HepG2 (cell line): Measurements from ENCODE around the gene ANKRD11. TPM values are rescaled to one million over a fixed set of nuclear protein-coding genes. Genes with fewer than 3 reads are reported as not detected.

Source experiments
- CENPX ChIP-seq: sonication (generic); formaldehyde crosslinking; IDR thresholded peaks from 2 replicates; pipeline ENCODE4 v1.9.0; 2021; ENCODE audit warnings: mild to moderate bottlenecking, missing genetic modification reagents, moderate library complexity
- CREM ChIP-seq, 2 experiments: sonication (generic) in 1 of 2; formaldehyde crosslinking in 1 of 2; IDR thresholded peaks; 2 replicates each; pipeline versions ENCODE4 v1.4.0 to v1.6.1; 2016 to 2020; ENCODE audit warnings: antibody characterized with exemption in 1 of 2, mild to moderate bottlenecking in 1 of 2, missing genetic modification reagents in 1 of 2
- FIP1L1 ChIP-seq: fragments of 200-400 bp; formaldehyde crosslinking; IDR thresholded peaks from 2 replicates; pipeline ENCODE4 v1.6.1; 2018; ENCODE audit warnings: low read depth, mild to moderate bottlenecking, low read length, moderate library complexity, borderline replicate concordance; ENCODE audit not compliant: insufficient read depth
- HMG20B ChIP-seq: conservative IDR thresholded peaks from 2 replicates; pipeline ENCODE4 v1.6.1; 2016; ENCODE audit warnings: missing genetic modification reagents, missing compliant biosample characterization
- IKZF4 ChIP-seq: sonication (generic); formaldehyde crosslinking; IDR thresholded peaks from 2 replicates; pipeline ENCODE4 v1.5.1; 2020; ENCODE audit warnings: borderline replicate concordance, mild to moderate bottlenecking, low read depth, missing genetic modification reagents; ENCODE audit errors: not compliant biosample characterization
- MAZ ChIP-seq, 2 experiments: sonication (generic) in 1 of 2; formaldehyde crosslinking in 1 of 2; IDR thresholded peaks; 2 replicates each; pipeline versions ENCODE4 v1.5.0 to v1.6.1; 2012 to 2020; ENCODE audit warnings: low read depth in 2 of 2, mild to moderate bottlenecking in 2 of 2, borderline replicate concordance in 1 of 2, improper control_type of control experiment in 1 of 2, low read length in 1 of 2, missing genetic modification reagents in 1 of 2, moderate library complexity in 1 of 2
- NR2C2 ChIP-seq: sonication (generic); formaldehyde crosslinking; IDR thresholded peaks from 2 replicates; pipeline ENCODE4 v1.4.0; 2020; ENCODE audit warnings: missing genetic modification reagents, mild to moderate bottlenecking, moderate library complexity, borderline replicate concordance
- POGZ ChIP-seq: sonication (generic); formaldehyde crosslinking; IDR thresholded peaks from 2 replicates; pipeline ENCODE4 v1.4.0; 2020; ENCODE audit warnings: mild to moderate bottlenecking, missing genetic modification reagents
- PPARG ChIP-seq: conservative IDR thresholded peaks from 2 replicates; pipeline ENCODE4 v1.6.1; 2016; ENCODE audit warnings: missing biosample characterization, missing genetic modification reagents
- SP1 ChIP-seq, 2 experiments: fragments of 450-650 bp in 1 of 2; sonication (generic) in 1 of 2; formaldehyde crosslinking in 1 of 2; IDR thresholded peaks; 2 replicates each; pipeline versions ENCODE4 v1.4.0 to v1.6.1; 2016 to 2020; ENCODE audit warnings: missing genetic modification reagents in 1 of 2
- SP4 ChIP-seq: sonication (generic); formaldehyde crosslinking; IDR thresholded peaks from 2 replicates; pipeline ENCODE4 v1.8.1; 2023; ENCODE audit warnings: mild to moderate bottlenecking, missing genetic modification reagents
- SYNCRIP ChIP-seq: fragments of 200-400 bp; formaldehyde crosslinking; IDR thresholded peaks from 2 replicates; pipeline ENCODE4 v1.6.1; 2018; ENCODE audit warnings: mild to moderate bottlenecking, low read depth, low read length; ENCODE audit not compliant: insufficient read depth
- TCF12 ChIP-seq, 2 experiments: fragments of 450-650 bp in 1 of 2; sonication (generic) in 1 of 2; formaldehyde crosslinking in 1 of 2; IDR thresholded peaks; 2 replicates each; pipeline versions ENCODE4 v1.6.1 to v1.8.0; 2017 to 2022; ENCODE audit warnings: antibody characterized with exemption in 1 of 2, mild to moderate bottlenecking in 1 of 2, missing genetic modification reagents in 1 of 2, moderate library complexity in 1 of 2
- YEATS2 ChIP-seq: sonication (generic); formaldehyde crosslinking; IDR thresholded peaks from 2 replicates; pipeline ENCODE4 v1.4.0; 2020; ENCODE audit warnings: missing genetic modification reagents, borderline replicate concordance
- ZNF335 ChIP-seq: sonication (generic); formaldehyde crosslinking; IDR thresholded peaks from 2 replicates; pipeline ENCODE4 v1.4.0; 2020; ENCODE audit warnings: missing genetic modification reagents
- ZNF484 ChIP-seq: sonication (generic); formaldehyde crosslinking; IDR thresholded peaks from 2 replicates; pipeline ENCODE4 v1.5.1; 2020; ENCODE audit warnings: mild to moderate bottlenecking, low read depth, missing genetic modification reagents, borderline replicate concordance
- ZNF703 ChIP-seq: sonication (generic); formaldehyde crosslinking; IDR thresholded peaks from 2 replicates; pipeline ENCODE4 v1.5.1; 2020; ENCODE audit warnings: missing genetic modification reagents, mild to moderate bottlenecking, moderate library complexity, borderline replicate concordance
- ZNF724P ChIP-seq: sonication (generic); formaldehyde crosslinking; IDR thresholded peaks from 2 replicates; pipeline ENCODE4 v1.8.0; 2022; ENCODE audit warnings: missing genetic modification reagents, borderline replicate concordance
- ZNF839 ChIP-seq: sonication (generic); formaldehyde crosslinking; IDR thresholded peaks from 2 replicates; pipeline ENCODE4 v1.4.0; 2020; ENCODE audit warnings: missing genetic modification reagents, mild to moderate bottlenecking, borderline replicate concordance
- polyA plus RNA-seq, 8 experiments: library from polyadenylated mRNA; depleted of rRNA in 3 of 8; stranded (reverse) in 7 of 8; unstranded in 1 of 8; fragments of >200 nt; fragmentation: Illumina TruSeq in 4 of 8; extraction: Trizol in 4 of 8; gene quantifications; 2 replicates each; pipeline versions ENCODE4 v1.2.1 to v1.2.3, GENCODE V29; 2011 to 2016; ENCODE audit warnings: low read depth in 4 of 8, missing spikeins in 1 of 8, mixed read lengths in 1 of 8; ENCODE audit not compliant: insufficient read depth in 1 of 8
- total RNA-seq, 5 experiments: library from RNA; depleted of rRNA; stranded (reverse); fragments of >200 nt; fragmentation: Illumina TruSeq; extraction: Trizol; gene quantifications; 2 replicates each; pipeline ENCODE4 v1.2.3, GENCODE V29; 2016; ENCODE audit warnings: low read depth in 1 of 5
- TF ChIP-seq, protein P1 (sequence below): sonication (generic); formaldehyde crosslinking; IDR thresholded peaks from 2 replicates; pipeline ENCODE4 v1.4.0; 2020; ENCODE audit warnings: mild to moderate bottlenecking, missing genetic modification reagents
- TF ChIP-seq, protein P2 (sequence below): sonication (generic); formaldehyde crosslinking; IDR thresholded peaks from 2 replicates; pipeline ENCODE4 v1.8.1; 2023; ENCODE audit warnings: missing genetic modification reagents, mild to moderate bottlenecking, borderline replicate concordance
- TF ChIP-seq, protein P3 (sequence below): sonication (generic); formaldehyde crosslinking; IDR thresholded peaks from 2 replicates; pipeline ENCODE4 v1.4.0; 2020; ENCODE audit warnings: mild to moderate bottlenecking, missing genetic modification reagents
- TF ChIP-seq, protein P4 (sequence below): sonication (generic); formaldehyde crosslinking; IDR thresholded peaks from 2 replicates; pipeline ENCODE4 v1.9.0; 2021; ENCODE audit warnings: missing genetic modification reagents, mild to moderate bottlenecking, borderline replicate concordance

The ANKRD11 gene
- total and polyA plus RNA-seq, 2 of the 13 experiments (the other 11 are each of a cell fraction or from before 2014, with no cell fraction given) = 21.4 to 38.4 TPM

DNA sequence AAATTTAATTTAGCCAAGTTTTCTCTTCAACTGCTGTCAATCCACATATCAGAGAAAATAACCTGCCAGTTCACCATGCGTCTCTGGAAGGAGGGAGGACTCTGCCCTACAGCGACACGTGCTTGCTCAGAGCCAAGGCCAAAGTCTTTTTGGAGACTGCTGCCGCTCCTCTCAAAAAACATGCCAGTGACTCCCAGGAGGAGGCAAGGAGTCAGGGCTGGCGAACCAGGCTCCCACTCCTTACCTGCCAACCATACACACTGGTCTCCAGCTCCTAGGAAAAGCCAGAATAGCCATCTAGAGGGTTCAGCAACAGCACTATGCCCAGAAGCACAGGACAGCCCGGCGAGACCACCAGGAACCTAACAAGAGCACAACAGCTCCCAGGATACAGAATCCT lies 73.0 kb downstream of the ANKRD11 start (continued):
- TF ChIP-seq, protein P1, sequence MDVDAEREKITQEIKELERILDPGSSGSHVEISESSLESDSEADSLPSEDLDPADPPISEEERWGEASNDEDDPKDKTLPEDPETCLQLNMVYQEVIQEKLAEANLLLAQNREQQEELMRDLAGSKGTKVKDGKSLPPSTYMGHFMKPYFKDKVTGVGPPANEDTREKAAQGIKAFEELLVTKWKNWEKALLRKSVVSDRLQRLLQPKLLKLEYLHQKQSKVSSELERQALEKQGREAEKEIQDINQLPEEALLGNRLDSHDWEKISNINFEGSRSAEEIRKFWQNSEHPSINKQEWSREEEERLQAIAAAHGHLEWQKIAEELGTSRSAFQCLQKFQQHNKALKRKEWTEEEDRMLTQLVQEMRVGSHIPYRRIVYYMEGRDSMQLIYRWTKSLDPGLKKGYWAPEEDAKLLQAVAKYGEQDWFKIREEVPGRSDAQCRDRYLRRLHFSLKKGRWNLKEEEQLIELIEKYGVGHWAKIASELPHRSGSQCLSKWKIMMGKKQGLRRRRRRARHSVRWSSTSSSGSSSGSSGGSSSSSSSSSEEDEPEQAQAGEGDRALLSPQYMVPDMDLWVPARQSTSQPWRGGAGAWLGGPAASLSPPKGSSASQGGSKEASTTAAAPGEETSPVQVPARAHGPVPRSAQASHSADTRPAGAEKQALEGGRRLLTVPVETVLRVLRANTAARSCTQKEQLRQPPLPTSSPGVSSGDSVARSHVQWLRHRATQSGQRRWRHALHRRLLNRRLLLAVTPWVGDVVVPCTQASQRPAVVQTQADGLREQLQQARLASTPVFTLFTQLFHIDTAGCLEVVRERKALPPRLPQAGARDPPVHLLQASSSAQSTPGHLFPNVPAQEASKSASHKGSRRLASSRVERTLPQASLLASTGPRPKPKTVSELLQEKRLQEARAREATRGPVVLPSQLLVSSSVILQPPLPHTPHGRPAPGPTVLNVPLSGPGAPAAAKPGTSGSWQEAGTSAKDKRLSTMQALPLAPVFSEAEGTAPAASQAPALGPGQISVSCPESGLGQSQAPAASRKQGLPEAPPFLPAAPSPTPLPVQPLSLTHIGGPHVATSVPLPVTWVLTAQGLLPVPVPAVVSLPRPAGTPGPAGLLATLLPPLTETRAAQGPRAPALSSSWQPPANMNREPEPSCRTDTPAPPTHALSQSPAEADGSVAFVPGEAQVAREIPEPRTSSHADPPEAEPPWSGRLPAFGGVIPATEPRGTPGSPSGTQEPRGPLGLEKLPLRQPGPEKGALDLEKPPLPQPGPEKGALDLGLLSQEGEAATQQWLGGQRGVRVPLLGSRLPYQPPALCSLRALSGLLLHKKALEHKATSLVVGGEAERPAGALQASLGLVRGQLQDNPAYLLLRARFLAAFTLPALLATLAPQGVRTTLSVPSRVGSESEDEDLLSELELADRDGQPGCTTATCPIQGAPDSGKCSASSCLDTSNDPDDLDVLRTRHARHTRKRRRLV (CRISPR knock-in tag) = no peak
- TF ChIP-seq IKZF4 (no peak), CENPX (CRISPR knock-in tag) (no peak), NR2C2 (CRISPR knock-in tag) (no peak), POGZ (CRISPR knock-in tag) (no peak), YEATS2 (CRISPR knock-in tag) (no peak), SP4 (CRISPR knock-in tag) (no peak), TCF12 (IDR thresholded peaks at IDR 0.05) (no peak), TCF12 (CRISPR knock-in tag; IDR thresholded peaks at IDR 0.05) (no peak), ZNF703 (CRISPR knock-in tag) (no peak), FIP1L1 (no peak), SYNCRIP (no peak), CREM (IDR thresholded peaks at IDR 0.05) (no peak), CREM (CRISPR knock-in tag; IDR thresholded peaks at IDR 0.05) (no peak), HMG20B (CRISPR knock-in tag) (no peak), ZNF839 (CRISPR knock-in tag) (no peak), PPARG (CRISPR knock-in tag) (no peak), ZNF724P (no peak), ZNF484 (no peak), ZNF335 (CRISPR knock-in tag) (no peak), MAZ (IDR thresholded peaks at IDR 0.05; ENCODE audit: borderline replicate concordance, low read depth, low read length) (no peak), MAZ (CRISPR knock-in tag; IDR thresholded peaks at IDR 0.05; ENCODE audit: low read depth) (no peak), SP1 (IDR thresholded peaks at IDR 0.05) (no peak), SP1 (CRISPR knock-in tag; IDR thresholded peaks at IDR 0.05) (no peak; the same call in 1 of the 2 replicates)
- TF ChIP-seq, protein P2, sequence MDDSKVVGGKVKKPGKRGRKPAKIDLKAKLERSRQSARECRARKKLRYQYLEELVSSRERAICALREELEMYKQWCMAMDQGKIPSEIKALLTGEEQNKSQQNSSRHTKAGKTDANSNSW (CRISPR knock-in tag) = no peak
- TF ChIP-seq, protein P3, sequence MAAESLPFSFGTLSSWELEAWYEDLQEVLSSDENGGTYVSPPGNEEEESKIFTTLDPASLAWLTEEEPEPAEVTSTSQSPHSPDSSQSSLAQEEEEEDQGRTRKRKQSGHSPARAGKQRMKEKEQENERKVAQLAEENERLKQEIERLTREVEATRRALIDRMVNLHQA (CRISPR knock-in tag) = no peak
- TF ChIP-seq, protein P4, sequence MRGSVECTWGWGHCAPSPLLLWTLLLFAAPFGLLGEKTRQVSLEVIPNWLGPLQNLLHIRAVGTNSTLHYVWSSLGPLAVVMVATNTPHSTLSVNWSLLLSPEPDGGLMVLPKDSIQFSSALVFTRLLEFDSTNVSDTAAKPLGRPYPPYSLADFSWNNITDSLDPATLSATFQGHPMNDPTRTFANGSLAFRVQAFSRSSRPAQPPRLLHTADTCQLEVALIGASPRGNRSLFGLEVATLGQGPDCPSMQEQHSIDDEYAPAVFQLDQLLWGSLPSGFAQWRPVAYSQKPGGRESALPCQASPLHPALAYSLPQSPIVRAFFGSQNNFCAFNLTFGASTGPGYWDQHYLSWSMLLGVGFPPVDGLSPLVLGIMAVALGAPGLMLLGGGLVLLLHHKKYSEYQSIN (CRISPR knock-in tag) = no peak
